ENCODE data around the gene BRD2.

- TF ChIP-seq CTCF (IDR thresholded peaks at IDR 0.05; ENCODE audit: low read length) (no peak), EZH2 (optimal IDR thresholded peaks at IDR 0.05; ENCODE audit: low read depth, low read length) (no peak)
Measured at GRCh38 chr6:32972353-32973143, 4.2 kb downstream of the BRD2 start.
